Lower leg skin (tissue), 4 donors: ENCODE results near the gene DDX42. TPM values are rescaled to one million over a fixed set of nuclear protein-coding genes. Genes with fewer than 3 reads are reported as not detected.
"Not testable (repeated sequence)": the region's sequence is repeated elsewhere in the genome, so short reads cannot be mapped to it uniquely, and the experiment has no call there.

ENCODE experiments used
- DNase-seq, 2 donors: peaks; one replicate each; pipeline ENCODE4 v3.0.0-alpha.2; 2019; ENCODE audit warnings: low spot score in 2 of 2
- H3K4me3 ChIP-seq: fragments of 200-600 bp; sonication (generic); 2 replicates; pipeline ENCODE4 v1.5.1; 2017; ENCODE audit warnings: mild to moderate bottlenecking, low read depth; ENCODE audit not compliant: poor library complexity, severe bottlenecking
- POLR2A ChIP-seq, 2 donors: fragments of 450-650 bp; IDR thresholded peaks; one replicate each; pipeline ENCODE4 v1.6.1; 2016 to 2017; ENCODE audit warnings: antibody characterized with exemption in 2 of 2, mild to moderate bottlenecking in 1 of 2, moderate library complexity in 1 of 2
- WGBS, 2 donors: methylation state at CpG; one replicate each; pipeline ENCODE4 v1.1.5; 2018; 5-methylcytosine and 5-hydroxymethylcytosine counted together
- intact Hi-C: fragments of 100-400 bp; cut with DNase I; formaldehyde crosslinking; loops from one replicate; pipeline ENCODE4 v1.15.0; 2023; ENCODE audit warnings: low total_unique reads
- total RNA-seq, 4 donors: library from RNA; depleted of rRNA; stranded (reverse); fragments of >200 nt; gene quantifications; one replicate each; pipeline ENCODE4 v1.1.0, GENCODE V29; 2016
- TF ChIP-seq, protein P1 (sequence below), 3 donors: fragments of 450-650 bp; IDR thresholded peaks; one replicate each; pipeline ENCODE4 v1.5.1; 2016; ENCODE audit warnings: antibody characterized with exemption in 3 of 3, mild to moderate bottlenecking in 3 of 3, moderate library complexity in 2 of 3

The DDX42 gene
- total RNA-seq, 4 donors from 2014 or later = 59.1 to 87.4 (median 64.0) TPM

DNA sequence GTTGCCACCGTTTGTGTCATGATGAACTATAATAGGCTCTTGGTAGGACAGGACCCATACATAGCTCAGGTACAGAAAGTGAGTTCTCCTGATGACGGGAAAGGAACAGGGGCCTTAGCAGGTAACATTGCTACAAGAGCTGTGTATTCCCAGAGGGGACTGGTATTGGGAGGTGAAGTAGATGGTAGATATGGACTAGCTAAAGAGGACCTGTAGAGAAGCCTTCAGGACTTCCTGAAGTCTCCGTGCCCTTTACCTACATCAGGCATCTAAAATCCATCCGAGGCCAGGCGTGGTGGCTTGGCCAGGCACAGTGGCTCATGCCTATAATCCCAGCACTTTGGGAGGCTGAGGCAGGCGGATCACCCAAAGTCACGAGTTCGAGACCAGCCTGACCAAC, 81.2 kb downstream of the DDX42 start:
- 94 to 97% methylated on average over 8 of the region's 8 CpGs for WGBS, 2 donors

DNA sequence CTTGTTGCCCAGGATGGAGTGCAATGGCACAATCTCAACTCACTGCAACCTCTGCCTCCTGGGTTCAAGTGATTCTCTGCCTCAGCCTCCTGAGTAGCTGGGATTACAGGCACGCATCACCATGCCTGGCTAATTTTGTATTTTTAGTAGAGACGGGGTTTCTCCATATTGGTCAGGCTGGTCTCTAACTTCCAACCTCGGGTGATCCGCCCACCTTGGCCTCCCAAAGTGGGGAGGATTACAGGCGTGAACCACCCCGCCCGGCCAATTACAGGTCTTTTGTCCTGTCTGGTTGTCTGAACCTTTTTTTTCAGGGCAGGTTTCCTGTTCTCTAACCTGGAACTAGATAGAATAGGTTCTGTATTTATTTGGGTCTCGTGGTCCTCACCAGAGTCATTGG, 82.5 kb downstream of the DDX42 start:
- H3K4me3 ChIP-seq, intact Hi-C loops, DNase-seq: not testable (repeated sequence)
- WGBS, 2 donors = 89 to 93% methylated on average over 8 of the region's 8 CpGs

More for the DNA sequence above, 81.2 kb downstream of the DDX42 start:
- H3K4me3 ChIP-seq = no peak overlapping the region
- intact Hi-C loops = no loop called here
- TF ChIP-seq, protein P1, sequence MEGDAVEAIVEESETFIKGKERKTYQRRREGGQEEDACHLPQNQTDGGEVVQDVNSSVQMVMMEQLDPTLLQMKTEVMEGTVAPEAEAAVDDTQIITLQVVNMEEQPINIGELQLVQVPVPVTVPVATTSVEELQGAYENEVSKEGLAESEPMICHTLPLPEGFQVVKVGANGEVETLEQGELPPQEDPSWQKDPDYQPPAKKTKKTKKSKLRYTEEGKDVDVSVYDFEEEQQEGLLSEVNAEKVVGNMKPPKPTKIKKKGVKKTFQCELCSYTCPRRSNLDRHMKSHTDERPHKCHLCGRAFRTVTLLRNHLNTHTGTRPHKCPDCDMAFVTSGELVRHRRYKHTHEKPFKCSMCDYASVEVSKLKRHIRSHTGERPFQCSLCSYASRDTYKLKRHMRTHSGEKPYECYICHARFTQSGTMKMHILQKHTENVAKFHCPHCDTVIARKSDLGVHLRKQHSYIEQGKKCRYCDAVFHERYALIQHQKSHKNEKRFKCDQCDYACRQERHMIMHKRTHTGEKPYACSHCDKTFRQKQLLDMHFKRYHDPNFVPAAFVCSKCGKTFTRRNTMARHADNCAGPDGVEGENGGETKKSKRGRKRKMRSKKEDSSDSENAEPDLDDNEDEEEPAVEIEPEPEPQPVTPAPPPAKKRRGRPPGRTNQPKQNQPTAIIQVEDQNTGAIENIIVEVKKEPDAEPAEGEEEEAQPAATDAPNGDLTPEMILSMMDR (IDR thresholded peaks at IDR 0.05) = no peak
- no peak for TF ChIP-seq POLR2A (IDR thresholded peaks at IDR 0.05)
- DNase-seq = no peak

DNA sequence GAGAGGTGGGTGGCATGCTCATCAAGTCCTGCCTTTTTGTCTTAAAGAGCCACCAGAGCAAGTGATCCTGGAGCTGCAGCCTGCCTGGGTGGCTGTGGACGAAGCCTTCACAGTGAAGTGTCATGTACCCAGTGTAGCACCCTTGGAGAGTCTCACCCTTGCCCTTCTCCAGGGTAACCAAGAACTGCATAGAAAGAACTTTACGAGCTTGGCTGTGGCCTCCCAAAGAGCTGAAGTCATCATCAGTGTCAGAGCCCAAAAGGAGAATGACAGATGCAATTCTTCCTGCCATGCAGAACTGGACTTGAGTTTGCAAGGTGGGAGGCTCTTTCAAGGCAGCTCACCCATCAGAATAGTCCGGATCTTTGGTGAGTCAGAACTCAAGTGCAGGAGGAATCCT, 85.3 kb downstream of the DDX42 start:
- WGBS, 2 donors = 81 to 82% methylated on average over 3 of the region's 3 CpGs
- TF ChIP-seq, protein P1 (IDR thresholded peaks at IDR 0.05) = no peak
- no peak for TF ChIP-seq POLR2A (IDR thresholded peaks at IDR 0.05)
- intact Hi-C loops = no loop called here
- H3K4me3 ChIP-seq = no peak overlapping the region
- DNase-seq = no peak

DNA sequence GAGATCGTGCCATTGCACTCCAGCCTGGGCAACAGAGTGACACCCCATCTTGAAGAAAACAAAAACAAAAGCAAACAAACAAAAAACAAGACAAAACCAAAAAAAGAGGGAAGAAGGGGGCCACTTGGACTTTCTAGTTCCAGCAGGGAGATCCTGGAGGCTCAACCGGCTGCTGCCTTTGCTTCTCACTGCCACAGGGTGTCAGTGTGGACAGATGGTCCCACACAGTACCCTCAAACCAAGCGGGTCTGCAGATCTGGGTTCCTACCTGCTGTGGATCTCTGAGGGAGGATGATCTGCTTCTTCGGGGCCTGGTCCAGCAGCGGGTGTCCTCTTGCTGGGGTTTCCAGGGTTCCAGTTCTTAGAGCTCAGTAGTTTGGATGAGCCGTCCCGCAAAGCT, 92.7 kb downstream of the DDX42 start:
- H3K4me3 ChIP-seq, DNase-seq, intact Hi-C loops: not testable (repeated sequence)
- WGBS, 2 donors = 85 to 90% methylated on average over 7 of the region's 7 CpGs

Other genes starting within 250 kb of the DDX42 start
- gene DCAF7, start 223.7 kb upstream of the DDX42 start, total RNA-seq = 10 to 100 TPM; 23.8 to 33.0 (median 25.4) TPM
- 10 to 100 TPM in 3 of 4 donors, 1 to 10 TPM in 1; 9.3 to 15.8 (median 13.4) TPM for gene TACO1, start 173.3 kb upstream of the DDX42 start, total RNA-seq
- gene MAP3K3, start 151.8 kb upstream of the DDX42 start, total RNA-seq = 10 to 100 TPM; 25.2 to 54.1 (median 39.6) TPM
- 1 to 10 TPM; 3.3 to 9.0 (median 4.8) TPM for gene LIMD2, start 74.0 kb upstream of the DDX42 start, total RNA-seq
- gene STRADA, start 32.4 kb upstream of the DDX42 start, total RNA-seq = 10 to 100 TPM; 15.8 to 26.4 (median 19.3) TPM
- 10 to 100 TPM; 48.7 to 71.9 (median 59.5) TPM for gene CCDC47, start 573 bp upstream of the DDX42 start, total RNA-seq
- gene PSMC5, start 53.3 kb downstream of the DDX42 start, total RNA-seq = 100 to 1,000 TPM in 1 of 4 donors, 10 to 100 TPM in 3; 68.9 to 126 (median 88.7) TPM
- 10 to 100 TPM; 28.4 to 76.8 (median 47.2) TPM for gene FTSJ3, start 53.5 kb downstream of the DDX42 start, total RNA-seq
- 100 to 1,000 TPM; 235 to 310 (median 272) TPM for gene SMARCD2, start 68.5 kb downstream of the DDX42 start, total RNA-seq
- not detected for gene CSH2, start 99.5 kb downstream of the DDX42 start, total RNA-seq
- gene GH2, start 107.8 kb downstream of the DDX42 start, total RNA-seq = not detected
- not detected for gene CSH1, start 122.4 kb downstream of the DDX42 start, total RNA-seq
- gene CSHL1, start 137.1 kb downstream of the DDX42 start, total RNA-seq = not detected
- not detected for gene GH1, start 144.7 kb downstream of the DDX42 start, total RNA-seq
- gene CD79B, start 158.2 kb downstream of the DDX42 start, total RNA-seq = 1 to 10 TPM in 3 of 4 donors, under 1 TPM in 1; 0.72 to 5.8 (median 3.5) TPM
- 1 to 10 TPM in 1 of 4 donors, under 1 TPM in 3; 0.80 to 1.5 (median 0.81) TPM for gene SCN4A, start 198.7 kb downstream of the DDX42 start, total RNA-seq
- gene PRR29, start 224.2 kb downstream of the DDX42 start, total RNA-seq = under 1 TPM in 1 of 4 donors, not detected in 3; 0.17 TPM
- gene ICAM2, start 246.5 kb downstream of the DDX42 start, total RNA-seq = 10 to 100 TPM; 11.5 to 26.8 (median 19.9) TPM